Measurements from ENCODE around the gene TDRD3.

DNA sequence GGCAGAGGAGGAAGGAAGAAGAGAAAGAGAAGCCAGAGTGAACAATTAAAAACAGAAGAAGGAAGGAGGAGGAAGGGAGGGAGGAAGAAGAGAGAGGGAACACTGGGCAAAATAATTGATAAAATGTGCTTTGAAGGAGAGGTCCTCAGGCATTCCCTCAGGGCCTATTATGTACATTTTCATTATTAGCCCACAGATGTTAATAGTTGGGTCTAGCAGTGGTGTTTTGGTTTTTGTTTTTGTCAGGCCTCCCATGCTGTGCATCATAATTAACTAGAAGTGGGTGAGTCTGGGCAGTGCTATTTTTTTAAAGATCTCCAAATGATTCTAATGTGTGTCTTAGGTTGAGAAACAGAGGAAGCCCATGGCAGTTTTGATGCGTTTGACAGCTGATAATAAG, 178.1 kb downstream of the TDRD3 start:
- no peak for TF ChIP-seq EZH2 (IDR thresholded peaks at IDR 0.05; ENCODE audit: borderline replicate concordance, low read length)
- TF ChIP-seq, protein P1, sequence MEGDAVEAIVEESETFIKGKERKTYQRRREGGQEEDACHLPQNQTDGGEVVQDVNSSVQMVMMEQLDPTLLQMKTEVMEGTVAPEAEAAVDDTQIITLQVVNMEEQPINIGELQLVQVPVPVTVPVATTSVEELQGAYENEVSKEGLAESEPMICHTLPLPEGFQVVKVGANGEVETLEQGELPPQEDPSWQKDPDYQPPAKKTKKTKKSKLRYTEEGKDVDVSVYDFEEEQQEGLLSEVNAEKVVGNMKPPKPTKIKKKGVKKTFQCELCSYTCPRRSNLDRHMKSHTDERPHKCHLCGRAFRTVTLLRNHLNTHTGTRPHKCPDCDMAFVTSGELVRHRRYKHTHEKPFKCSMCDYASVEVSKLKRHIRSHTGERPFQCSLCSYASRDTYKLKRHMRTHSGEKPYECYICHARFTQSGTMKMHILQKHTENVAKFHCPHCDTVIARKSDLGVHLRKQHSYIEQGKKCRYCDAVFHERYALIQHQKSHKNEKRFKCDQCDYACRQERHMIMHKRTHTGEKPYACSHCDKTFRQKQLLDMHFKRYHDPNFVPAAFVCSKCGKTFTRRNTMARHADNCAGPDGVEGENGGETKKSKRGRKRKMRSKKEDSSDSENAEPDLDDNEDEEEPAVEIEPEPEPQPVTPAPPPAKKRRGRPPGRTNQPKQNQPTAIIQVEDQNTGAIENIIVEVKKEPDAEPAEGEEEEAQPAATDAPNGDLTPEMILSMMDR (IDR thresholded peaks at IDR 0.05; ENCODE audit: low read length): no peak

Measured in OCI-LY1 (cell line).